ENCODE results near the gene LMX1B. TPM values are rescaled to one million over a fixed set of nuclear protein-coding genes. Genes with fewer than 3 reads are reported as not detected.

LMX1B gene
- total RNA-seq, 1 donor from 2014 or later = 1.3 TPM

DNA sequence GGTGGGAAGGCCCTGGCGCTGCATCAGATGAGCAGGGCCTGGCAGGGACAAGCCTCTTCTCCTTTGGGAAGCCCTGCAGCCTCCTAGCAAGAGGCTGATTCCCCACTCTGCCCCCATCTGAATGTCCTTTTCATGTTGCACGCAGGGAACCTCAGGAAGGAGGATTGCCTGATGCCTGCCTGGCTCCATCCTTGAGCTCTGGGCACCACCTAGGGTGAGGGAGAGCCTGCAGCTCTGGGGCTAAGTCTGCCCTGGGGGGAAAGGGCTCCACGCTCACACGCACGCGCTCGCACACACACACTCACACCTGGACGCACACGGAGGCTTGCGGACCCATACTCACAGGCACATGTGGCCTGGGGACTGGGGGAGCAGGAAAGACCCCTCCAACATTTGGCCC lies 86.6 kb downstream of the LMX1B start:
- Histone ChIP-seq H3K27ac (replicated peaks) (no peak overlapping the region), H3K27me3 (ENCODE audit: low read depth) (peaks cover 64% of the 10 kb centered on the region), H3K4me3 (no peak overlapping the region), H3K36me3 (no peaks in the 10 kb centered on the region), H3K4me1 (peaks cover 11% of the 10 kb centered on the region), H3K9me3 (replicated peaks) (no peaks in the 10 kb centered on the region)
- intact Hi-C loops (cut with micrococcal nuclease) = no loop called here
- no peak for TF ChIP-seq CTCF (IDR thresholded peaks at IDR 0.05; ENCODE audit: borderline replicate concordance)
- no peak for DNase-seq

- DNase-seq = no peak
- intact Hi-C loops (cut with micrococcal nuclease) = no loop called here
- Histone ChIP-seq H3K36me3 (no peaks in the 10 kb centered on the region), H3K27ac (replicated peaks) (no peak overlapping the region), H3K4me3 (no peak overlapping the region), H3K4me1 (peaks cover 19% of the 10 kb centered on the region), H3K9me3 (replicated peaks) (no peaks in the 10 kb centered on the region), H3K27me3 (ENCODE audit: low read depth) (peaks cover 71% of the 10 kb centered on the region)
- no peak for TF ChIP-seq CTCF (IDR thresholded peaks at IDR 0.05; ENCODE audit: borderline replicate concordance)
Observed at GRCh38 chr9:126700903-126701812, 87.4 kb downstream of the LMX1B start.

GRCh38 chr9:126701813-126702140 lies 88.0 kb downstream of the LMX1B start:
- no peak overlapping the region for H3K27ac ChIP-seq (replicated peaks)
- H3K27me3 ChIP-seq (ENCODE audit: low read depth) = peaks cover 71% of the 10 kb centered on the region
- DNase-seq = no peak
- H3K4me3 ChIP-seq = no peak overlapping the region
- intact Hi-C loops (cut with micrococcal nuclease) = no loop called here
- no peaks in the 10 kb centered on the region for H3K9me3 ChIP-seq (replicated peaks)
- no peak for TF ChIP-seq CTCF (IDR thresholded peaks at IDR 0.05; ENCODE audit: borderline replicate concordance)
- no peaks in the 10 kb centered on the region for H3K36me3 ChIP-seq
- peaks cover 20% of the 10 kb centered on the region for H3K4me1 ChIP-seq

- H3K27me3 ChIP-seq (ENCODE audit: low read depth) = peaks cover 73% of the 10 kb centered on the region
Observed at GRCh38 chr9:126702151-126703001, 88.6 kb downstream of the LMX1B start.

More at GRCh38 chr9:126702151-126703001, 88.6 kb downstream of the LMX1B start:
- Histone ChIP-seq H3K4me3 (no peak overlapping the region), H3K4me1 (peaks cover 20% of the 10 kb centered on the region), H3K36me3 (no peaks in the 10 kb centered on the region), H3K9me3 (replicated peaks) (no peaks in the 10 kb centered on the region), H3K27ac (replicated peaks) (no peak overlapping the region)
- intact Hi-C loops (cut with micrococcal nuclease) = no loop called here
- TF ChIP-seq CTCF (IDR thresholded peaks at IDR 0.05; ENCODE audit: borderline replicate concordance) = peak; percentile 66
- DNase-seq = no peak
